Measurements from ENCODE around the gene CADPS. TPM values are rescaled to one million over a fixed set of nuclear protein-coding genes. Genes with fewer than 3 reads are reported as not detected.

The CADPS gene
- total and polyA plus RNA-seq, 2 donors, result 2.3 to 4.4 TPM

- DNase-seq (ENCODE audit: low read depth in 6 of 9, low spot score in 9 of 9), result no peak
- Histone ChIP-seq H3K4me1 (ENCODE audit: control insufficient read depth in 2 of 2, insufficient read depth in 2 of 2, low read length in 2 of 2) (no peaks in the 10 kb centered on the region), H3K4me3 (ENCODE audit: low read length in 2 of 2) (no peak overlapping the region), H3K27me3 (ENCODE audit: control insufficient read depth in 2 of 2, insufficient read depth in 1 of 2, low read length in 1 of 2) (no peaks in the 10 kb centered on the region), H3K9me3 (ENCODE audit: control insufficient read depth in 2 of 2, insufficient read depth in 1 of 2, low read length in 1 of 2) (no peaks in the 10 kb centered on the region), H3K36me3 (ENCODE audit: control insufficient read depth in 2 of 2, insufficient read depth in 2 of 2, low read length in 1 of 2) (no peaks in the 10 kb centered on the region), H3K27ac (ENCODE audit: low read depth in 1 of 2, low read length in 1 of 2) (no peak overlapping the region)
Observed at GRCh38 chr3:62562596-62562995, 312.6 kb downstream of the CADPS start.

- no peaks in the 10 kb centered on the region for H3K36me3 ChIP-seq (ENCODE audit: control insufficient read depth in 2 of 2, insufficient read depth in 2 of 2, low read length in 1 of 2)
- H3K9me3 ChIP-seq (ENCODE audit: control insufficient read depth in 2 of 2, insufficient read depth in 1 of 2, low read length in 1 of 2), result no peaks in the 10 kb centered on the region
- no peak for DNase-seq (ENCODE audit: low read depth in 6 of 9, low spot score in 9 of 9)
- H3K27ac ChIP-seq (ENCODE audit: low read depth in 1 of 2, low read length in 1 of 2), result no peak overlapping the region
- 88% methylated on average over 2 of the region's 2 CpGs for WGBS
- no peaks in the 10 kb centered on the region for H3K4me1 ChIP-seq (ENCODE audit: control insufficient read depth in 2 of 2, insufficient read depth in 2 of 2, low read length in 2 of 2)
- H3K4me3 ChIP-seq (ENCODE audit: low read length in 2 of 2), result no peak overlapping the region
- no peaks in the 10 kb centered on the region for H3K27me3 ChIP-seq (ENCODE audit: control insufficient read depth in 2 of 2, insufficient read depth in 1 of 2, low read length in 1 of 2)
Observed at GRCh38 chr3:62562017-62562416, 313.2 kb downstream of the CADPS start.

- Histone ChIP-seq H3K27ac (ENCODE audit: low read depth in 1 of 2, low read length in 1 of 2) (no peak overlapping the region), H3K4me3 (ENCODE audit: low read length in 2 of 2) (no peak overlapping the region), H3K36me3 (ENCODE audit: control insufficient read depth in 2 of 2, insufficient read depth in 2 of 2, low read length in 1 of 2) (no peaks in the 10 kb centered on the region), H3K9me3 (ENCODE audit: control insufficient read depth in 2 of 2, insufficient read depth in 1 of 2, low read length in 1 of 2) (no peaks in the 10 kb centered on the region), H3K27me3 (ENCODE audit: control insufficient read depth in 2 of 2, insufficient read depth in 1 of 2, low read length in 1 of 2) (no peaks in the 10 kb centered on the region), H3K4me1 (ENCODE audit: control insufficient read depth in 2 of 2, insufficient read depth in 2 of 2, low read length in 2 of 2) (no peaks in the 10 kb centered on the region)
- no peak for DNase-seq (ENCODE audit: low read depth in 6 of 9, low spot score in 9 of 9)
- WGBS, result 40% methylated on average over 2 of the region's 2 CpGs
Observed at GRCh38 chr3:62559831-62560445, 315.3 kb downstream of the CADPS start.

- H3K4me1 ChIP-seq (ENCODE audit: control insufficient read depth in 2 of 2, insufficient read depth in 2 of 2, low read length in 2 of 2), result no peaks in the 10 kb centered on the region
- no peaks in the 10 kb centered on the region for H3K36me3 ChIP-seq (ENCODE audit: control insufficient read depth in 2 of 2, insufficient read depth in 2 of 2, low read length in 1 of 2)
- H3K4me3 ChIP-seq (ENCODE audit: low read length in 2 of 2), result no peak overlapping the region
Observed at GRCh38 chr3:62558549-62559112, 316.6 kb downstream of the CADPS start.

GRCh38 chr3:62557983-62558382, 317.2 kb downstream of the CADPS start:
- Histone ChIP-seq H3K27ac (ENCODE audit: low read depth in 1 of 2, low read length in 1 of 2) (no peak overlapping the region), H3K4me3 (ENCODE audit: low read length in 2 of 2) (no peak overlapping the region), H3K4me1 (ENCODE audit: control insufficient read depth in 2 of 2, insufficient read depth in 2 of 2, low read length in 2 of 2) (no peaks in the 10 kb centered on the region), H3K27me3 (ENCODE audit: control insufficient read depth in 2 of 2, insufficient read depth in 1 of 2, low read length in 1 of 2) (no peaks in the 10 kb centered on the region), H3K9me3 (ENCODE audit: control insufficient read depth in 2 of 2, insufficient read depth in 1 of 2, low read length in 1 of 2) (no peaks in the 10 kb centered on the region), H3K36me3 (ENCODE audit: control insufficient read depth in 2 of 2, insufficient read depth in 2 of 2, low read length in 1 of 2) (no peaks in the 10 kb centered on the region)
- 91% methylated on average over 5 of the region's 5 CpGs for WGBS
- DNase-seq (ENCODE audit: low read depth in 6 of 9, low spot score in 9 of 9), result no peak

More at GRCh38 chr3:62558549-62559112, 316.6 kb downstream of the CADPS start:
- Histone ChIP-seq H3K27me3 (ENCODE audit: control insufficient read depth in 2 of 2, insufficient read depth in 1 of 2, low read length in 1 of 2) (no peaks in the 10 kb centered on the region), H3K27ac (ENCODE audit: low read depth in 1 of 2, low read length in 1 of 2) (no peak overlapping the region), H3K9me3 (ENCODE audit: control insufficient read depth in 2 of 2, insufficient read depth in 1 of 2, low read length in 1 of 2) (no peaks in the 10 kb centered on the region)
- 31% methylated on average over 8 of the region's 8 CpGs for WGBS
- no peak for DNase-seq (ENCODE audit: low read depth in 6 of 9, low spot score in 9 of 9)

- Histone ChIP-seq H3K27ac (ENCODE audit: low read depth in 1 of 2, low read length in 1 of 2) (no peak overlapping the region), H3K36me3 (ENCODE audit: control insufficient read depth in 2 of 2, insufficient read depth in 2 of 2, low read length in 1 of 2) (no peaks in the 10 kb centered on the region), H3K9me3 (ENCODE audit: control insufficient read depth in 2 of 2, insufficient read depth in 1 of 2, low read length in 1 of 2) (no peaks in the 10 kb centered on the region), H3K4me3 (ENCODE audit: low read length in 2 of 2) (no peak overlapping the region), H3K27me3 (ENCODE audit: control insufficient read depth in 2 of 2, insufficient read depth in 1 of 2, low read length in 1 of 2) (no peaks in the 10 kb centered on the region), H3K4me1 (ENCODE audit: control insufficient read depth in 2 of 2, insufficient read depth in 2 of 2, low read length in 2 of 2) (no peaks in the 10 kb centered on the region)
- WGBS, result 86% methylated on average over 5 of the region's 5 CpGs
- no peak for DNase-seq (ENCODE audit: low read depth in 6 of 9, low spot score in 9 of 9)
Observed at GRCh38 chr3:62557450-62557849, 317.8 kb downstream of the CADPS start.

- Histone ChIP-seq H3K9me3 (ENCODE audit: control insufficient read depth in 2 of 2, insufficient read depth in 1 of 2, low read length in 1 of 2) (no peaks in the 10 kb centered on the region), H3K4me3 (ENCODE audit: low read length in 2 of 2) (no peak overlapping the region), H3K27ac (ENCODE audit: low read depth in 1 of 2, low read length in 1 of 2) (no peak overlapping the region), H3K36me3 (ENCODE audit: control insufficient read depth in 2 of 2, insufficient read depth in 2 of 2, low read length in 1 of 2) (no peaks in the 10 kb centered on the region), H3K4me1 (ENCODE audit: control insufficient read depth in 2 of 2, insufficient read depth in 2 of 2, low read length in 2 of 2) (no peaks in the 10 kb centered on the region), H3K27me3 (ENCODE audit: control insufficient read depth in 2 of 2, insufficient read depth in 1 of 2, low read length in 1 of 2) (no peaks in the 10 kb centered on the region)
- no peak for DNase-seq (ENCODE audit: low read depth in 6 of 9, low spot score in 9 of 9)
- WGBS, result 81% methylated on average over 10 of the region's 10 CpGs
Observed at GRCh38 chr3:62556121-62556815, 318.9 kb downstream of the CADPS start.

GRCh38 chr3:62554264-62554799, 320.9 kb downstream of the CADPS start:
- H3K36me3 ChIP-seq (ENCODE audit: control insufficient read depth in 2 of 2, insufficient read depth in 2 of 2, low read length in 1 of 2), result no peaks in the 10 kb centered on the region

GRCh38 chr3:62553811-62554210, 321.4 kb downstream of the CADPS start:
- Histone ChIP-seq H3K4me1 (ENCODE audit: control insufficient read depth in 2 of 2, insufficient read depth in 2 of 2, low read length in 2 of 2) (no peaks in the 10 kb centered on the region), H3K27me3 (ENCODE audit: control insufficient read depth in 2 of 2, insufficient read depth in 1 of 2, low read length in 1 of 2) (no peaks in the 10 kb centered on the region), H3K27ac (ENCODE audit: low read depth in 1 of 2, low read length in 1 of 2) (no peak overlapping the region), H3K9me3 (ENCODE audit: control insufficient read depth in 2 of 2, insufficient read depth in 1 of 2, low read length in 1 of 2) (no peaks in the 10 kb centered on the region), H3K4me3 (ENCODE audit: low read length in 2 of 2) (no peak overlapping the region), H3K36me3 (ENCODE audit: control insufficient read depth in 2 of 2, insufficient read depth in 2 of 2, low read length in 1 of 2) (no peaks in the 10 kb centered on the region)
- 89% methylated on average over 4 of the region's 4 CpGs for WGBS
- DNase-seq (ENCODE audit: low read depth in 6 of 9, low spot score in 9 of 9), result no peak

More at GRCh38 chr3:62554264-62554799, 320.9 kb downstream of the CADPS start:
- no peak overlapping the region for H3K27ac ChIP-seq (ENCODE audit: low read depth in 1 of 2, low read length in 1 of 2)
- no peak overlapping the region for H3K4me3 ChIP-seq (ENCODE audit: low read length in 2 of 2)
- WGBS, result 60% methylated on average over 3 of the region's 3 CpGs
- no peaks in the 10 kb centered on the region for H3K4me1 ChIP-seq (ENCODE audit: control insufficient read depth in 2 of 2, insufficient read depth in 2 of 2, low read length in 2 of 2)
- DNase-seq (ENCODE audit: low read depth in 6 of 9, low spot score in 9 of 9), result no peak
- no peaks in the 10 kb centered on the region for H3K9me3 ChIP-seq (ENCODE audit: control insufficient read depth in 2 of 2, insufficient read depth in 1 of 2, low read length in 1 of 2)
- H3K27me3 ChIP-seq (ENCODE audit: control insufficient read depth in 2 of 2, insufficient read depth in 1 of 2, low read length in 1 of 2), result no peaks in the 10 kb centered on the region
